ENCODE results near the gene SLC6A2. TPM values are rescaled to one million over a fixed set of nuclear protein-coding genes. Genes with fewer than 3 reads are reported as not detected.
"Not testable (repeated sequence)": the region's sequence is repeated elsewhere in the genome, so short reads cannot be mapped to it uniquely, and the experiment has no call there.

Gene SLC6A2
- total and polyA plus RNA-seq, 7 donors, result 0.10 to 0.14 TPM; not detected in 5

DNA sequence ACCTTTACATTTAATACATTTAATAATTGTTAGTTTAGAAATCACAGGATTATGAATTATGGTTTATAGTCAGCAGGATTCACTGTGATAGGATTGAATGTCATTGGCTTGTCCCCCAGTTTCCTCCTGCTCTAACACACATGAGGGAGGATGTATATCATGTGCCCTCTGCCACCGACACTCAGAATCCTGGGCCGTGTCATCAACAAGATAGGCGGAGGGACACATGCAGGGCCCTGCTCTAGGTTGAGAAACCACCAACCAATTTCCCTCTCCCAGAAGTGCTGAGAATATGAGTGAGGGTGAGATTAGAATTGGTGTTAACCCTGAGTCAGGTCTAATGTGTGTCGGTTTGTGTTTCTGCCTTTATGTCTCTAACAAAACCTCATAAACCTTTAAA lies 92.0 kb downstream of the SLC6A2 start:
- intact Hi-C loops (cut with DNase I), result no loop called here
- H3K36me3 ChIP-seq, result no peaks in the 10 kb centered on the region
- no peaks in the 10 kb centered on the region for H3K4me1 ChIP-seq
- H3K27ac ChIP-seq, result no peak overlapping the region
- TF ChIP-seq POLR2AphosphoS5 (IDR thresholded peaks at IDR 0.05) (no peak), EP300 (IDR thresholded peaks at IDR 0.05) (no peak), POLR2A (IDR thresholded peaks at IDR 0.05) (no peak)
- TF ChIP-seq, protein P1, sequence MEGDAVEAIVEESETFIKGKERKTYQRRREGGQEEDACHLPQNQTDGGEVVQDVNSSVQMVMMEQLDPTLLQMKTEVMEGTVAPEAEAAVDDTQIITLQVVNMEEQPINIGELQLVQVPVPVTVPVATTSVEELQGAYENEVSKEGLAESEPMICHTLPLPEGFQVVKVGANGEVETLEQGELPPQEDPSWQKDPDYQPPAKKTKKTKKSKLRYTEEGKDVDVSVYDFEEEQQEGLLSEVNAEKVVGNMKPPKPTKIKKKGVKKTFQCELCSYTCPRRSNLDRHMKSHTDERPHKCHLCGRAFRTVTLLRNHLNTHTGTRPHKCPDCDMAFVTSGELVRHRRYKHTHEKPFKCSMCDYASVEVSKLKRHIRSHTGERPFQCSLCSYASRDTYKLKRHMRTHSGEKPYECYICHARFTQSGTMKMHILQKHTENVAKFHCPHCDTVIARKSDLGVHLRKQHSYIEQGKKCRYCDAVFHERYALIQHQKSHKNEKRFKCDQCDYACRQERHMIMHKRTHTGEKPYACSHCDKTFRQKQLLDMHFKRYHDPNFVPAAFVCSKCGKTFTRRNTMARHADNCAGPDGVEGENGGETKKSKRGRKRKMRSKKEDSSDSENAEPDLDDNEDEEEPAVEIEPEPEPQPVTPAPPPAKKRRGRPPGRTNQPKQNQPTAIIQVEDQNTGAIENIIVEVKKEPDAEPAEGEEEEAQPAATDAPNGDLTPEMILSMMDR (IDR thresholded peaks at IDR 0.05), result no peak
- H3K27me3 ChIP-seq, result peaks cover 0 to 12% (median 0%) of the 10 kb centered on the region in 3 donors
- DNase-seq, result no peak
- H3K4me3 ChIP-seq, result no peak overlapping the region
- peaks cover 0 to 4% (median 0%) of the 10 kb centered on the region in 4 donors for H3K9me3 ChIP-seq
- 79 to 89% methylated on average over 4 of the region's 4 CpGs for WGBS, 2 donors

DNA sequence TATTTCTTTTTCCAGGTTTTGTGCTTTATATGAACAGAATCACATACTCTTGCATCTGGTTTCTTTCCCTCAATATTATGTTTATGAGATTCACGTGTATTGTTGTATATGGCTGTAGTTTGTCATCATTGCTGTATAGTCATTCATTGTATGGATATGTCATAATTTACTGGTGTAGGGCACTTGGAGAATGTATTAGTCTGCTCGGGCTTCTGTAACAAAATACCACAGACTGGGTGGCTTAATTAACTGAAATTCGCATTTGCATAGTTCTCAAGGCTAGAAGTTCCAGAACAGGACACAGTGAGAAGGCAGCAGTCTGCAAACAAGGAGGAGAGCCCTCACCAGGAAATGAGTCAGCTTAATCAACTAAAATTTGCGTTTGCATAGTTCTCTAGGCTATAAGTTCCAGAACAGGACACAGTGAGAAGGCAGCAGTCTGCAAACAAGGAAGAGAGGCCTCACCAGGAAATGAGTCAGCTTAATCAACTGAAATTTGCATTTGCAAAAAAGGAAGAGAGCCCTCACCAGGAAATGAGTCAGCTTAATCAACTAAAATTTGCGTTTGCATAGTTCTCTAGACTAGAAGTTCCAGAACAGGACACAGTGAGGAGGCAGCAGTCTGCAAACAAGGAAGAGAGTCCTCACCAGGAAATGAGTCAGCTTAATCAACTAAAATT lies 96.8 kb downstream of the SLC6A2 start:
- H3K4me1 ChIP-seq; H3K36me3 ChIP-seq; H3K9me3 ChIP-seq; H3K27ac ChIP-seq; H3K27me3 ChIP-seq; intact Hi-C loops (cut with DNase I); H3K4me3 ChIP-seq; DNase-seq: not testable (repeated sequence)
- WGBS, 2 donors, result 57 to 60% methylated on average over 5 of the region's 5 CpGs

DNA sequence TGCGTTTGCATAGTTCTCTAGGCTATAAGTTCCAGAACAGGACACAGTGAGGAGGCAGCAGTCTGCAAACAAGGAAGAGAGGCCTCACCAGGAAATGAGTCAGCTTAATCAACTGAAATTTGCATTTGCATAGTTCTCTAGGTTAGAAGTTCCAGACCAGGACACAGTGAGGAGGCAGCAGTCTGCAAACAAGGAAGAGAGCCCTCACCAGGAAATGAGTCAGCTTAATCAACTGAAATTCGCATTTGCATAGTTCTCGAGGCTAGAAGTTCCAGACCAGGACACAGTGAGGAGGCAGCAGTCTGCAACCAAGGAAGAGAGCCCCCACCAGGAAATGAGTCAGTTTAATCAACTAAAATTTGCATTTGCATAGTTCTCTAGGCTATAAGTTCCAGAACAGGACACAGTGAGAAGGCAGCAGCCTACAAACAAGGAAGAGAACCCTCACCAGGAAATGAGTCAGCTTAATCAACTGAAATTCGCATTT lies 97.4 kb downstream of the SLC6A2 start:
- H3K4me3 ChIP-seq; H3K27ac ChIP-seq; H3K4me1 ChIP-seq; H3K36me3 ChIP-seq; H3K27me3 ChIP-seq; intact Hi-C loops (cut with DNase I); H3K9me3 ChIP-seq; DNase-seq: not testable (repeated sequence)
- 32 to 46% methylated on average over 4 of the region's 4 CpGs for WGBS, 2 donors

Other genes with a start within 250 kb of the SLC6A2 start
- 100 to 1,000 TPM; 142 to 280 (median 175) TPM for gene MMP2, start 176.8 kb upstream of the SLC6A2 start, total RNA-seq
- 10 to 100 TPM in 2 of 3 donors, 1 to 10 TPM in 1; 7.2 to 47.1 (median 38.4) TPM for gene MMP2, start 176.8 kb upstream of the SLC6A2 start, polyA plus RNA-seq
- 10 to 100 TPM in 1 of 4 donors, 1 to 10 TPM in 3; 6.6 to 12.8 (median 9.4) TPM for gene LPCAT2, start 146.9 kb upstream of the SLC6A2 start, total RNA-seq
- gene LPCAT2, start 146.9 kb upstream of the SLC6A2 start, polyA plus RNA-seq, result 1 to 10 TPM; 1.2 to 6.3 (median 2.3) TPM
- gene CAPNS2, start 89.3 kb upstream of the SLC6A2 start, total RNA-seq, result under 1 TPM in 2 of 4 donors, not detected in 2; 0.83 to 0.95 TPM
- under 1 TPM in 1 of 3 donors, not detected in 2; 0.07 TPM for gene CAPNS2, start 89.3 kb upstream of the SLC6A2 start, polyA plus RNA-seq
- gene CES1, start 177.1 kb downstream of the SLC6A2 start, total RNA-seq, result 100 to 1,000 TPM in 1 of 4 donors, 10 to 100 TPM in 3; 20.2 to 115 (median 43.0) TPM
- gene CES1, start 177.1 kb downstream of the SLC6A2 start, polyA plus RNA-seq, result 1 to 10 TPM; 1.8 to 8.4 (median 6.6) TPM
- not detected for gene CES5A, start 219.4 kb downstream of the SLC6A2 start, total RNA-seq
- not detected for gene CES5A, start 219.4 kb downstream of the SLC6A2 start, polyA plus RNA-seq